ENCODE data around the gene ABCF3.

The ABCF3 gene

DNA sequence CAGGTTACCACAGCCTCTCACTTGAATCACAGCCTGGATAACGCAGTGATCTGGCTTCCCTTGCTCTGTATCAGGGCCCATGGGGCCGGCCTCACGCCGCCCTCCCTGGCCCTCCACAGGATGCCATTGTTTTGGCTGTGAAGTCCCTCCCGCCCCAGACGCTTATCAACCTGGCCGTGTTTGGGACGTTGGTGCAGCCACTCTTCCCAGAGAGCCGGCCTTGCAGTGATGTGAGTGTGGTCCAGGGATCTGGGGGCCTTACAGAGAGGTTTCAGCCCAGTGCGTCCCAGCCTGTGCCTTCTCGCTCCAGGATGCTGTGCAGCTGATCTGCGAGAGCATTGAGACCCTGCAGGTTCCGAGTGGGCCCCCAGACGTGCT lies 50.0 kb downstream of the ABCF3 start:
- peaks cover 48% of the 10 kb centered on the region for H3K27me3 Mint-ChIP-seq
- no peaks in the 10 kb centered on the region for H3K9me3 Mint-ChIP-seq
- no peak overlapping the region for H3K4me3 Mint-ChIP-seq
- no peaks in the 10 kb centered on the region for H3K36me3 Mint-ChIP-seq
- no peak overlapping the region for H3K27ac Mint-ChIP-seq
- CTCF ChIA-PET, result interaction anchor here (1.2 to 6.5 kb wide), 3 partner anchors 8 to 53 kb away, joined by 3 to 58 read pairs (median 3); partner anchors contain the start of gene VWA5B2
- no peak for DNase-seq
- H3K4me1 Mint-ChIP-seq, result peaks cover 5% of the 10 kb centered on the region

DNA sequence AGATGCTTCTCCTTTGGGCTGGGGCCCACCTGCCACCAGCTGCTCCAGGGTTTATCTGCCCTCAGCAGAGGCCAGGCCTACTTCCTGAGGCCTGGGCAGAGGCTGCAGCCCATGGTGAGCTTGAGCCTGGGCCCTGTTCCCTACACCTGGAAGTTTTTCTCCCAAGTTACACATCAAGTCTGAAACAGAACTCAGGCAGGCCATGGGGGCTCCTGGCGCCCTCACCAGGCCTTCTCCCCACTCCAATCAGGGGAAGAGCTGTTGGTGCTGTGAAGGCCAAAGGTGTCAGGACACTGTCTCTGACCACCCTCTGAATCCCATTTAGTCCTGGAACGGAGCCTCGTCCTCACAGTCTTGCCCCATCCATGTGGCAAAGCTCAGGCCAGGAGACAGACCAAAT lies 50.6 kb downstream of the ABCF3 start:
- DNase-seq, result no peak
- no peak overlapping the region for H3K27ac Mint-ChIP-seq
- peaks cover 42% of the 10 kb centered on the region for H3K27me3 Mint-ChIP-seq
- CTCF ChIA-PET, result interaction anchor here (0.6 to 6.5 kb wide), 4 partner anchors 9 to 133 kb away, joined by 3 to 58 read pairs (median 4); partner anchors contain the start of gene VWA5B2
- H3K4me1 Mint-ChIP-seq, result no peaks in the 10 kb centered on the region
- no peak overlapping the region for H3K4me3 Mint-ChIP-seq
- H3K36me3 Mint-ChIP-seq, result no peaks in the 10 kb centered on the region
- no peaks in the 10 kb centered on the region for H3K9me3 Mint-ChIP-seq

DNA sequence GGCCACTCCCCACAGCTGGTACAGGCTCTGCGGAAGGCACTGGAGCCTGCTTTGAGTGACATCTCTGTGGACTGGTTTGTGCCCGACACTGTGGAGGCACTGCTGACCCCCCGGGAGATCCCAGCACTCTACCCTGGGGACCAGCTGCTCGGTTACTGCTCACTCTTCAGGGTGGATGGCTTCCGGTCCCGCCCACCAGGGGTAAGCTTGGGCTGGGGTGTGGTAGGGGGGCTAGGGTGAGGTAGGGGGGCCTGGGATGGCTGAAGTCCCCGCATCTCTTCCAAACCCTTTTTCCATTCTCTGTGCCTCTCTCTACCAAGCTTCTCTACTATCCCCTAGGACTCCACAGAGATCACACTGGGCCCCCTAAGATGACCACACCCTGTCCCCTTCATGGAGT lies 51.2 kb downstream of the ABCF3 start:
- no peaks in the 10 kb centered on the region for H3K4me1 Mint-ChIP-seq
- no peaks in the 10 kb centered on the region for H3K36me3 Mint-ChIP-seq
- H3K9me3 Mint-ChIP-seq, result no peaks in the 10 kb centered on the region
- no peak overlapping the region for H3K4me3 Mint-ChIP-seq
- no peak overlapping the region for H3K27ac Mint-ChIP-seq
- CTCF ChIA-PET, result interaction anchor here (0.6 to 6.5 kb wide), 4 partner anchors 10 to 133 kb away, joined by 3 to 58 read pairs (median 4); partner anchors contain the start of gene VWA5B2
- peaks cover 36% of the 10 kb centered on the region for H3K27me3 Mint-ChIP-seq
- DNase-seq, result no peak

DNA sequence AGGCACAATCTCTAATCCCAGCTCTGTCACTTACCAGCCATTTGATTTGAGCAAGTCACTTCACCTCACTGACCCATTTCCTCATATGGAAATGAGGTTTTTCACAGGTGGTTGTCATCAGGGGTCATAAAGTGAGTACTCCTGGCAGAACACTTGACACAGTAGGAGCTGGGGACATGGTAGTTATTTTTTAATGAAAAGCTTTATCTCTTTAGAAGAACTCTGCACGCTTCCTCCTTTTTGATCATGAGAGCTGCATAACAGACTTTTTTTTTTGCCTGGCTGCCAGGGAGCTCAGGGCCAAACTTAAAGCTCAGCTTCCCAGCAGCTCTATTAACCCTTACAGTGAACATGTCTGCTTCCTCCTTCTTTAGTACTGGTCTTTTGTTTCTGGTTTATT lies 51.8 kb downstream of the ABCF3 start:
- no peaks in the 10 kb centered on the region for H3K4me1 Mint-ChIP-seq
- H3K36me3 Mint-ChIP-seq, result no peaks in the 10 kb centered on the region
- no peak for DNase-seq
- no peak overlapping the region for H3K27ac Mint-ChIP-seq
- H3K4me3 Mint-ChIP-seq, result no peak overlapping the region
- CTCF ChIA-PET, result interaction anchor here (6.5 kb wide), 1 partner anchor 10 kb away, joined by 58 read pairs; the partner anchor contains the start of gene VWA5B2
- H3K9me3 Mint-ChIP-seq, result no peaks in the 10 kb centered on the region
- peaks cover 30% of the 10 kb centered on the region for H3K27me3 Mint-ChIP-seq

DNA sequence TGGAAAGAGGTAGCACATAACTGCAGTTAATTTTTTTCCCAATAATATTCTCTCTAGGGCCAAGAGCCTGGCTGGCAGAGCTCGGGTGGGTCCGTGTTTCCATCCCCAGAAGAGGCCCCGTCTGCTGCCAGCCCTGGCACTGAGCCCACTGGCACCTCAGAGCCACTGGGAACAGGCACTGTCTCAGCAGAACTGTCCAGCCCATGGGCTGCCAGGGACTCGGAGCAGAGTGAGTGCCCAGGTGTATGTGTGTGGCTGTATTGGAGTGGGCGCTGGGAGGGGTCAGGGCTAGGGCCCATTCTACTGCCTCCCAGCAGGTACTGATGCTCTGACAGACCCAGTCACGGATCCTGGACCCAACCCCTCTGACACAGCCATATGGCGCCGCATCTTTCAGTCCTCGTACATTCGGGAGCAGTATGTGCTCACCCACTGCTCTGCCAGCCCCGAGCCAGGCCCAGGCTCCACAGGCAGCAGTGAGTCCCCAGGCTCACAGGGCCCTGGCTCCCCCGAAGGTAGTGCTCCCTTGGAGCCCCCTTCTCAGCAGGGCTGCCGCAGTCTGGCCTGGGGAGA lies 52.3 kb downstream of the ABCF3 start:
- Mint-ChIP-seq H3K9me3 (no peaks in the 10 kb centered on the region), H3K36me3 (no peaks in the 10 kb centered on the region), H3K27me3 (peaks cover 25% of the 10 kb centered on the region), H3K4me3 (no peak overlapping the region), H3K27ac (no peak overlapping the region), H3K4me1 (no peaks in the 10 kb centered on the region)
- DNase-seq, result no peak
- CTCF ChIA-PET, result interaction anchor here (6.5 kb wide), 1 partner anchor 11 kb away, joined by 58 read pairs; the partner anchor contains the start of gene VWA5B2

DNA sequence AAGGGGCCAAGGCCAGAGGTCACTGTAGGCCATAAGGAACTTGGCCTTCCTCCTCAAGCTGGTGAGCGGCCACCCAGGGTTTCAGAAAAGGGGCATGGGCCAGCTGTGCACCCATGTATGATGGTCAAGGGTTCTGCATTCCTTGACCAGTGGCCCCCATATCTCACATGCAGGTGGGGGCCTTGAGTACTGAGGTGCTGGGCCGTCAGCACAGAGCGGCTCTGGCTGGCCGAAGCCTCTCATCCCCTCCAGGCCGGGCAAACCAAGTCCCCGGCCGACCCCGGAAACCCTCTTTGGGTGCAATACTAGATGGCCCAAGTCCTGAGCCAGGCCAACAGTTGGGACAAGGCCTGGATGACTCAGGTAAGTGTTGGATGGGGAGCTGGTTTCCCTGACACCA lies 53.2 kb downstream of the ABCF3 start:
- CTCF ChIA-PET, result interaction anchor here (6.5 kb wide), 1 partner anchor 12 kb away, joined by 58 read pairs; the partner anchor contains the start of gene VWA5B2
- no peak for DNase-seq

DNA sequence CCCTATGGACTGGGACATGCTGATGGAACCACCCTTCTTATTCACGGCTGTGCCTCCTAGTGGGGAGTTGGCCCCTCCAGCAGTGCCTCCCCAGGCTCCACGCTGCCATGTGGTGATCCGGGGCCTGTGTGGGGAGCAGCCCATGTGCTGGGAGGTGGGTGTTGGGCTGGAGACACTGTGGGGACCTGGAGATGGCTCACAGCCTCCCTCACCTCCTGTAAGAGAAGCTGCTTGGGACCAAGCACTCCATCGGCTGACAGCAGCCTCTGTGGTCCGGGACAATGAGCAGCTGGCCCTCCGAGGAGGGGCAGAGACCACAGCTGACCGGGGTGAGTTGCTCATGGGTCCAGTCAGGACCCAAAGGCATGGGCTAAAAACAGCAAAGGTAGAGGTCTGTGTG lies 53.7 kb downstream of the ABCF3 start:
- no peak for DNase-seq
- Mint-ChIP-seq H3K27ac (no peak overlapping the region), H3K36me3 (peaks cover 4% of the 10 kb centered on the region), H3K9me3 (no peaks in the 10 kb centered on the region), H3K4me1 (no peaks in the 10 kb centered on the region), H3K27me3 (peaks cover 14% of the 10 kb centered on the region), H3K4me3 (no peak overlapping the region)
- CTCF ChIA-PET, result interaction anchor here (1.2 to 6.5 kb wide), 2 partner anchors 12 kb away, joined by 3 to 58 read pairs; partner anchors contain the start of gene VWA5B2

More for the DNA sequence above, 53.2 kb downstream of the ABCF3 start:
- Mint-ChIP-seq H3K27me3 (peaks cover 16% of the 10 kb centered on the region), H3K36me3 (peaks cover 4% of the 10 kb centered on the region), H3K4me1 (no peaks in the 10 kb centered on the region), H3K9me3 (no peaks in the 10 kb centered on the region), H3K4me3 (no peak overlapping the region), H3K27ac (no peak overlapping the region)

DNA sequence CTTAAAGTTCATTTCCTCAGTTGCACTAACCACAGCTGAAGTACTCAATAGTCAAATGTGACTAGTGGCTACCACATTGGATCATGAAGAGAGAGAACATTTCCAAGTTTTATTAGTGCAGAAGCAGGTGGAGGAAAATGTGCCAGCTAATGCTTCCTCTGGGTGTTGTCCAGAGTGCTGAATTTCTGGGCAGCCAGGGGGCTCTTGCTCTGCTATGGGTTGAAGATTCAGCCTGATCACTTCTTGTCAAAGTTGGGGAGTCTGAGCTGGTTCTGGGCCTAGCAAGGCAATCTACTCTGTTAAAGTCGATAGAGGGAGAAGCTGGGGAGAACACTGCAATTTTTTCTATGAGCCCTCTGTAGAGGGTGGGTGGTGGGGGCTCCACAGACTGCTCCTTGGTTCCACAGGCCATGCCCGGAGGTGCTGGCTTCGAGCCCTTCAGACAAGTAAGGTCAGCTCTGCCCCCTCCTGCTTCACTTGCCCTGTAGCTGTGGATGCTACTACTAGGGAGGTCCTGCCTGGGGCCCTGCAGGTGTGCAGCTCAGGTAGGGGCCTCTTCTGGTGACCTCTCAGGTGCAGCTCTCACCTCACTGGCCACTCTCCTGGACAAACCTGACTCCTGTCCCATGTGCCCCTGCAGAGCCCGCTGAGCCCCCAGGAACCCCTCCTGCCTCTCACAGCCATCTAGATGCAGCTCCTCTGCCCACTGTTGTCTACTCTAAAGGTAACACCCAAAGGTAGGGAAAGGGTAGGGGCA lies 54.6 kb downstream of the ABCF3 start:
- Mint-ChIP-seq H3K4me1 (no peaks in the 10 kb centered on the region), H3K27me3 (peaks cover 6% of the 10 kb centered on the region), H3K36me3 (peaks cover 9% of the 10 kb centered on the region), H3K4me3 (no peak overlapping the region), H3K9me3 (no peaks in the 10 kb centered on the region), H3K27ac (no peak overlapping the region)
- DNase-seq, result peak; percentile 42
- CTCF ChIA-PET, result interaction anchor here (1.1 to 6.5 kb wide), 5 partner anchors 9 to 345 kb away, joined by 3 to 58 read pairs (median 3); partner anchors contain the start of genes EEF1AKMT4 and VWA5B2

DNA sequence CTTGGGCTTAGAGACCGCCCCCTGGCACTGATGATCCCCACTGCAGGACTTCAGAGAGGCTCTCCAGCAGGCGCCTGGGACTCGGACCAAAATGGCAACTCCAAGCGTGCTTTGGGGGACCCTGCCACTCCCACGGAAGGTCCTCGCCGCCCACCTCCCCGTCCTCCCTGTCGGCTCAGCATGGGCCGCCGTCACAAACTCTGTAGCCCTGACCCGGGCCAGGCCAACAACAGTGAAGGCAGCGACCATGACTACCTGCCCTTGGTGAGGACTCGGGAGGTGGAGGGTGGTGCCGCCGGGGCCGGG lies 55.1 kb downstream of the ABCF3 start:
- peaks cover 2% of the 10 kb centered on the region for H3K4me1 Mint-ChIP-seq
- H3K4me3 Mint-ChIP-seq, result no peak overlapping the region
- no peaks in the 10 kb centered on the region for H3K9me3 Mint-ChIP-seq
- H3K27ac Mint-ChIP-seq, result no peak overlapping the region
- H3K27me3 Mint-ChIP-seq, result peaks cover 5% of the 10 kb centered on the region
- CTCF ChIA-PET, result interaction anchor here (1.1 to 6.5 kb wide), 4 partner anchors 9 to 345 kb away, joined by 3 to 58 read pairs (median 4); partner anchors contain the start of genes EEF1AKMT4 and VWA5B2
- DNase-seq, result no peak
- peaks cover 9% of the 10 kb centered on the region for H3K36me3 Mint-ChIP-seq

DNA sequence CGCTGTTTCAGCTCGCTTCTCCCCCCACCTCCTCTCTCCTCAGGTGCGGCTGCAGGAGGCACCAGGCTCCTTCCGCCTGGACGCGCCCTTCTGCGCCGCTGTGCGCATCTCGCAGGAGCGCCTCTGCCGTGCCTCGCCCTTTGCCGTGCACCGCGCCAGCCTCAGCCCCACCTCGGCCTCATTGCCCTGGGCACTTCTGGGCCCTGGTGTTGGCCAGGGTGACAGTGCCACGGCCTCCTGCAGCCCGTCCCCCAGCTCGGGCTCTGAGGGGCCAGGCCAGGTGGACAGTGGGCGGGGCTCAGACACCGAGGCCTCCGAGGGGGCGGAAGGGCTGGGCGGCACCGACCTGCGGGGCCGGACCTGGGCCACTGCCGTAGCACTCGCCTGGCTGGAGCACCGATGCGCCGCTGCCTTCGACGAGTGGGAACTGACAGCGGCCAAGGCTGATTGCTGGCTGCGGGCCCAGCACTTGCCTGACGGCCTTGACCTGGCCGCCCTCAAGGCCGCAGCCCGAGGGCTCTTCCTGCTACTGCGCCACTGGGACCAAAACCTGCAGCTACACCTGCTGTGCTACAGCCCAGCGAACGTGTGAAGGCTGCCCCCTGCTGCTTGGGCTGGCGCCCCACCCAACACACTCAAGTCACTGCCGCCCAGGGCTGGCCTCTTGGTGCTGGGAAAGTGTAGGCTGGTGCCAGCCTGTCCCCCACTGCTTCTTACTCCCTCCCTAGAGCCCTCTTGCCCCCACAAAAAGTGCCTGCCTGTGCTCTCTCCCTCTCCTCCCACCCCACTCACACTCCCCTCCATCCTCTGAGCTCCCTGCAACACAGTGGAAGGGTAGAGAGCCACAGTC lies 55.7 kb downstream of the ABCF3 start:
- Mint-ChIP-seq H3K27ac (no peak overlapping the region), H3K36me3 (peaks cover 9% of the 10 kb centered on the region), H3K4me1 (peaks cover 3% of the 10 kb centered on the region), H3K4me3 (no peak overlapping the region), H3K27me3 (peaks cover 5% of the 10 kb centered on the region), H3K9me3 (no peaks in the 10 kb centered on the region)
- DNase-seq, result peak; percentile 35
- CTCF ChIA-PET, result interaction anchor here (1.0 to 6.5 kb wide), 5 partner anchors 8 to 346 kb away, joined by 3 to 58 read pairs (median 3); partner anchors contain the start of genes EEF1AKMT4 and VWA5B2

DNA sequence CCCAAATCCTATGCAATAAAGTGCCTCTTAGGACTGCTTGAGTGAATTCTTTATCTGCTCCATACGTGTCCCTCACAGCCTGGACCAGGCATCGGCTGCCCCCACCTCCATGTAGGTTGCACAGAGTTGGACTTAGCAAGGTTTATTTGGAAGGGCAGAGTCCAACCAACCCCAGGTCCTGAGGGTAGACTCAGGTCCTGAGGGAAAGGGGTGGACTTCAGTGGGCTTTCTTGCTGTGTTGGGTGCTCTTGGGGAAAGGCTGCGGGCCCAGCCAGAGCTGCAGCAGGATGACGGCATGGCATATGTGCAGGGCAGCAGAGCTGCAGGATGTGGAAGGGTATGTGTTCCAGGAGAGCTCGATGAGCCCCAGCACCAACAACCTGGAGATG lies 56.3 kb downstream of the ABCF3 start:
- no peaks in the 10 kb centered on the region for H3K9me3 Mint-ChIP-seq
- peaks cover 9% of the 10 kb centered on the region for H3K36me3 Mint-ChIP-seq
- H3K27me3 Mint-ChIP-seq, result peaks cover 4% of the 10 kb centered on the region
- no peak for DNase-seq
- CTCF ChIA-PET, result interaction anchor here (1.0 to 6.5 kb wide), 2 partner anchors 15 to 283 kb away, joined by 3 to 58 read pairs; partner anchors contain the start of gene VWA5B2
- H3K27ac Mint-ChIP-seq, result no peak overlapping the region
- H3K4me1 Mint-ChIP-seq, result peaks cover 4% of the 10 kb centered on the region
- H3K4me3 Mint-ChIP-seq, result no peak overlapping the region

Data from activated naive CD4-positive, alpha-beta T cell treated with anti-CD3 and anti-CD28 coated beads, Interleukin-2, amount 10 ng/mL, durations not matched to agents 7 days and 5 days (primary cell).